Spleen (tissue), 11 donors: Measurements from ENCODE around the gene NHEJ1. TPM values are rescaled to one million over a fixed set of nuclear protein-coding genes. Genes with fewer than 3 reads are reported as not detected.

Source experiments
- DNase-seq: peaks from one replicate; pipeline ENCODE4 v3.0.0-alpha.2; 2020
- H3K27ac ChIP-seq, 8 donors: fragments of 200-600 bp; sonication (generic) in 7 of 8; 1 replicate in 4 of 8; 2 replicates in 4 of 8; pipeline versions ENCODE4 v1.5.0 to v1.8.0; 2016 to 2021; ENCODE audit warnings: inconsistent platforms in 4 of 8, mild to moderate bottlenecking in 4 of 8, moderate library complexity in 1 of 8
- H3K27me3 ChIP-seq, 7 donors: fragments of 200-600 bp; sonication (generic) in 6 of 7; replicated peaks in 1 of 7; 1 replicate in 4 of 7; 2 replicates in 3 of 7; pipeline versions ENCODE4 v1.5.0 to v1.8.0; 2016 to 2021; ENCODE audit warnings: inconsistent platforms in 3 of 7, mild to moderate bottlenecking in 1 of 7
- H3K36me3 ChIP-seq, 6 donors: fragments of 200-600 bp; sonication (generic) in 5 of 6; 1 replicate in 4 of 6; 2 replicates in 2 of 6; pipeline versions ENCODE4 v1.5.0 to v1.8.0; 2016 to 2021; ENCODE audit warnings: inconsistent platforms in 2 of 6
- H3K4me1 ChIP-seq, 6 donors: fragments of 200-600 bp; sonication (generic) in 5 of 6; 1 replicate in 3 of 6; 2 replicates in 3 of 6; pipeline versions ENCODE4 v1.5.0 to v1.8.0; 2016 to 2021; ENCODE audit warnings: inconsistent platforms in 3 of 6
- H3K4me3 ChIP-seq, 8 donors: fragments of 200-600 bp; sonication (generic) in 7 of 8; 1 replicate in 4 of 8; 2 replicates in 4 of 8; pipeline versions ENCODE4 v1.5.0 to v1.8.0; 2016 to 2021; ENCODE audit warnings: inconsistent platforms in 4 of 8, mild to moderate bottlenecking in 4 of 8, moderate library complexity in 2 of 8
- H3K9me3 ChIP-seq, 8 donors: fragments of 200-600 bp; sonication (generic) in 7 of 8; 1 replicate in 4 of 8; 2 replicates in 4 of 8; pipeline versions ENCODE4 v1.5.0 to v1.8.0; 2016 to 2021; ENCODE audit warnings: inconsistent platforms in 4 of 8
- POLR2A ChIP-seq, 3 donors: fragments of 450-650 bp; IDR thresholded peaks; one replicate each; pipeline ENCODE4 v1.5.1; 2017; ENCODE audit warnings: antibody characterized with exemption in 3 of 3, mild to moderate bottlenecking in 1 of 3
- POLR2AphosphoS5 ChIP-seq, 3 donors: sonication (generic); formaldehyde crosslinking; IDR thresholded peaks; one replicate each; pipeline ENCODE4 v1.5.1; 2017; ENCODE audit warnings: antibody characterized with exemption in 3 of 3
- WGBS, 5 donors: extraction: QIAGEN DNeasy Blood & Tissue Kit in 3 of 5; methylation state at CpG; one replicate each; pipeline versions ENCODE4 v1.1.5 to v1.1.7; 2013 to 2018; 5-methylcytosine and 5-hydroxymethylcytosine counted together
- intact Hi-C: fragments of 100-400 bp; cut with DNase I; formaldehyde crosslinking; loops from one replicate; pipeline ENCODE4 v1.15.0; 2023; ENCODE audit warnings: low total_unique reads
- microRNA-seq, 3 donors: library from miRNA; unstranded; fragments of <30 nt; microRNA quantifications; one replicate each; pipeline versions ENCODE4 to v1.1.0, GENCODE V29; 2019 to 2020
- polyA plus RNA-seq, 3 donors: library from polyadenylated mRNA; stranded (reverse); fragments of 200-250 nt; gene quantifications; one replicate each; pipeline ENCODE4 v1.2.1, GENCODE V29; 2013
- small RNA-seq, 4 donors: library from RNA; depleted of rRNA; stranded (forward); fragments of <200 nt; gene quantifications; one replicate each; pipeline ENCODE3, GENCODE V24; 2016
- total RNA-seq, 7 donors: library from RNA; depleted of rRNA in 3 of 7; stranded (reverse); fragments of >200 nt in 3 of 7; fragmentation: NEBNext Ultra II Directional in 4 of 7; extraction: Animal tissue kit (Norgen Biotek cat#: 25700) in 4 of 7; gene quantifications; one replicate each; pipeline versions ENCODE4 v1.1.0 to v1.2.1, GENCODE V29; 2016 to 2021
- TF ChIP-seq, protein P1 (sequence below), 11 experiments: fragments of 200-600 bp in 7 of 11; fragments of 450-650 bp in 4 of 11; sonication (generic) in 4 of 11; IDR thresholded peaks in 8 of 11; conservative IDR thresholded peaks in 3 of 11; 1 replicate in 7 of 11; 2 replicates in 4 of 11; pipeline versions ENCODE4 v1.4.0 to v1.8.0; 2016 to 2021; ENCODE audit warnings: antibody characterized with exemption in 11 of 11, inconsistent platforms in 4 of 11, mild to moderate bottlenecking in 1 of 11
- donor health status: healthy with polysubstance abuse.
- donor health status: DM: no; HTN: no; CAD: no; lungs with moderate emphysema.
- donor health status: DM: no; HTN: no; CAD: no.
- donor health status: Bipolar disorder and iron deficiency.
- donor health status: healthy.
- donor health status: DM: no; HTN: no; CAD: no.
- donor health status: DM: yes; HTN: yes; CAD: no.

Gene NHEJ1
- total and polyA plus RNA-seq, 10 donors, result 5.5 to 25.9 (median 14.0) TPM

DNA sequence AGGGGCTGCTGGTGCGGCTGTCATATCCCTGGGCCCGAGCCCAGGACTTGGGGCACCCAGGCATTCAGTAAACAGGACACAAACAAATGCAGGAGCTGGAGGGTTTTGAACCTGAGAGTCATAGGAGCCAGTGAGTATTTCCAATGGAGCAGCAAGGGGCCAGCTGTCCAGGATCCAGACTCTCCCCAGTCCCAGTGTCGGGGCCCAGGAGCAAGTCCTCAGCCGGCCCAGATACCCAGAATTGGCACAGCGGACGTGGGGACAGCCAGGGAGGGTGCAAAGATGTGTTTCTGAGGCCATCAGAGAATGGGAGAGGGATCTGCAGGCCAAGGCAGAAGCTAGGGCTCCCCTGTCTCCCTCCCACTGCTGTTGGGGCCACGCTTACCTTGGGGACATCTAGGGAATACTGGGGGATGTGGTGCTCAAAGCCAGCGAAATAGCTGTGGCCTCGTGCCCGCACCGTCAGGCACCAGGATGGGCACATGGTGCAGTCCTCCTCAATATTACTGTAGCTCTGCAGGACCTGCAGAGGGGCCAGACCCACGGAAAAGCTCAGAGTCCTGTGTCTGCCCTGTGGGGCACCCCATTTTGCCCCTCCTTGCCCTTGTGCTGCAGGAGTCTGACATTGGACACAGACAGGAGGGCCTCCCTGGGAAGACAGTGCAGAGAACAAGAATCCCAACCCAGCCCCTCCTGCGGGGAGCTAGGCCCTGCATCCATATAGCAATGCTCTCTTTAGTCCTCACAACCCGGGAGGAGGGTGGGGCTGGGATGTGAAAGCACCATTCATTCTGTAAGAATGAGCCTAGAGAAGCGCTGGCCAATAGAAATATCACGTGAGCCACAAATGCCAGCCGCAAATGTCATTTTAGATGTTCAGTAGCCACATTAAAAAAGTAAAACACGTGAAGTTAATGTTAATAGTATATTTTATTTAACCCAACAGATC is 134.7 kb downstream of the NHEJ1 start:
- no peak for TF ChIP-seq POLR2A (IDR thresholded peaks at IDR 0.05)
- TF ChIP-seq, protein P1, sequence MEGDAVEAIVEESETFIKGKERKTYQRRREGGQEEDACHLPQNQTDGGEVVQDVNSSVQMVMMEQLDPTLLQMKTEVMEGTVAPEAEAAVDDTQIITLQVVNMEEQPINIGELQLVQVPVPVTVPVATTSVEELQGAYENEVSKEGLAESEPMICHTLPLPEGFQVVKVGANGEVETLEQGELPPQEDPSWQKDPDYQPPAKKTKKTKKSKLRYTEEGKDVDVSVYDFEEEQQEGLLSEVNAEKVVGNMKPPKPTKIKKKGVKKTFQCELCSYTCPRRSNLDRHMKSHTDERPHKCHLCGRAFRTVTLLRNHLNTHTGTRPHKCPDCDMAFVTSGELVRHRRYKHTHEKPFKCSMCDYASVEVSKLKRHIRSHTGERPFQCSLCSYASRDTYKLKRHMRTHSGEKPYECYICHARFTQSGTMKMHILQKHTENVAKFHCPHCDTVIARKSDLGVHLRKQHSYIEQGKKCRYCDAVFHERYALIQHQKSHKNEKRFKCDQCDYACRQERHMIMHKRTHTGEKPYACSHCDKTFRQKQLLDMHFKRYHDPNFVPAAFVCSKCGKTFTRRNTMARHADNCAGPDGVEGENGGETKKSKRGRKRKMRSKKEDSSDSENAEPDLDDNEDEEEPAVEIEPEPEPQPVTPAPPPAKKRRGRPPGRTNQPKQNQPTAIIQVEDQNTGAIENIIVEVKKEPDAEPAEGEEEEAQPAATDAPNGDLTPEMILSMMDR (IDR thresholded peaks at IDR 0.05 in 8 of 11, conservative IDR thresholded peaks at IDR 0.05 in 3 of 11), result no peak
- TF ChIP-seq POLR2AphosphoS5 (IDR thresholded peaks at IDR 0.05), result no peak
- Histone ChIP-seq H3K4me1 (no peaks in the 10 kb centered on the region), H3K36me3 (no peaks in the 10 kb centered on the region), H3K4me3 (no peak overlapping the region), H3K9me3 (no peaks in the 10 kb centered on the region), H3K27me3 (peaks cover 0 to 48% (median 7%) of the 10 kb centered on the region in 7 donors), H3K27ac (no peak overlapping the region)
- WGBS, 5 donors, result 80 to 87% (median 84%) methylated on average over 13 to 18 of the region's 18 CpGs
- DNase-seq, result peak; percentile 58
- intact Hi-C loops, result no loop called here

Small RNA genes lying within 50 kb of the gene (microRNA-seq; reads per million reads assigned to microRNA genes)
- gene MIR3131, result 0 to 0.28 (median 0) reads per million in 3 donors

Small RNA genes lying within 50 kb of the gene (small RNA-seq; reads per million reads assigned to genes)
- gene MIR3131 (0 reads per million in 4 donors), gene RN7SL764P (0 to 0.06 (median 0) reads per million in 4 donors)

Other genes with a start within 250 kb of the NHEJ1 start
- gene CDK5R2, start 201.1 kb downstream of the NHEJ1 start, total RNA-seq, result not detected
- not detected for gene CDK5R2, start 201.1 kb downstream of the NHEJ1 start, polyA plus RNA-seq
- gene FEV, start 175.6 kb downstream of the NHEJ1 start, total RNA-seq, result not detected
- not detected for gene FEV, start 175.6 kb downstream of the NHEJ1 start, polyA plus RNA-seq
- gene CRYBA2, start 167.4 kb downstream of the NHEJ1 start, total RNA-seq, result not detected
- not detected for gene CRYBA2, start 167.4 kb downstream of the NHEJ1 start, polyA plus RNA-seq
- under 1 TPM in 1 of 7 donors, not detected in 6; 0.28 TPM for gene CFAP65, start 119.3 kb downstream of the NHEJ1 start, total RNA-seq
- gene CFAP65, start 119.3 kb downstream of the NHEJ1 start, polyA plus RNA-seq, result not detected
- gene IHH, start 99.9 kb downstream of the NHEJ1 start, total RNA-seq, result not detected
- under 1 TPM in 2 of 3 donors, not detected in 1; 0.06 to 0.13 TPM for gene IHH, start 99.9 kb downstream of the NHEJ1 start, polyA plus RNA-seq
- 1 to 10 TPM; 1.5 to 5.0 (median 3.5) TPM for gene SLC23A3, start 9.2 kb upstream of the NHEJ1 start, total RNA-seq
- 1 to 10 TPM; 1.2 to 2.2 (median 1.3) TPM for gene SLC23A3, start 9.2 kb upstream of the NHEJ1 start, polyA plus RNA-seq
- 10 to 100 TPM; 51.3 to 80.8 (median 66.4) TPM for gene CNPPD1, start 16.1 kb upstream of the NHEJ1 start, total RNA-seq
- gene CNPPD1, start 16.1 kb upstream of the NHEJ1 start, polyA plus RNA-seq, result 10 to 100 TPM; 53.5 to 65.2 (median 65.2) TPM
- 100 to 1,000 TPM in 2 of 7 donors, 10 to 100 TPM in 5; 51.5 to 101 (median 76.3) TPM for gene RETREG2, start 17.5 kb upstream of the NHEJ1 start, total RNA-seq
- 10 to 100 TPM; 30.0 to 47.2 (median 32.8) TPM for gene RETREG2, start 17.5 kb upstream of the NHEJ1 start, polyA plus RNA-seq
- gene ZFAND2B, start 46.0 kb upstream of the NHEJ1 start, total RNA-seq, result 10 to 100 TPM; 46.3 to 77.7 (median 49.8) TPM
- 10 to 100 TPM; 39.4 to 63.6 (median 55.0) TPM for gene ZFAND2B, start 46.0 kb upstream of the NHEJ1 start, polyA plus RNA-seq
- 10 to 100 TPM in 5 of 7 donors, 1 to 10 TPM in 2; 8.4 to 19.5 (median 11.4) TPM for gene ABCB6, start 58.1 kb upstream of the NHEJ1 start, total RNA-seq
- gene ABCB6, start 58.1 kb upstream of the NHEJ1 start, polyA plus RNA-seq, result 10 to 100 TPM; 15.9 to 28.7 (median 28.0) TPM
- 10 to 100 TPM; 34.7 to 68.2 (median 47.2) TPM for gene ATG9A, start 68.8 kb upstream of the NHEJ1 start, total RNA-seq
- 10 to 100 TPM in 2 of 3 donors, 1 to 10 TPM in 1; 9.4 to 13.8 (median 12.6) TPM for gene ATG9A, start 68.8 kb upstream of the NHEJ1 start, polyA plus RNA-seq
- 100 to 1,000 TPM in 1 of 7 donors, 10 to 100 TPM in 6; 68.3 to 141 (median 74.0) TPM for gene ANKZF1, start 69.0 kb upstream of the NHEJ1 start, total RNA-seq
- gene ANKZF1, start 69.0 kb upstream of the NHEJ1 start, polyA plus RNA-seq, result 10 to 100 TPM; 30.5 to 70.2 (median 54.7) TPM
- 1 to 10 TPM; 2.3 to 9.6 (median 8.9) TPM for gene GLB1L, start 84.6 kb upstream of the NHEJ1 start, total RNA-seq
- gene GLB1L, start 84.6 kb upstream of the NHEJ1 start, polyA plus RNA-seq, result 1 to 10 TPM; 3.0 to 4.1 (median 3.6) TPM
- 10 to 100 TPM; 17.0 to 30.5 (median 22.8) TPM for gene STK16, start 84.7 kb upstream of the NHEJ1 start, total RNA-seq
- gene STK16, start 84.7 kb upstream of the NHEJ1 start, polyA plus RNA-seq, result 10 to 100 TPM; 33.6 to 47.6 (median 44.2) TPM
- gene TUBA4B, start 92.4 kb upstream of the NHEJ1 start, total RNA-seq, result not detected
- not detected for gene TUBA4B, start 92.4 kb upstream of the NHEJ1 start, polyA plus RNA-seq
- gene TUBA4A, start 93.1 kb upstream of the NHEJ1 start, total RNA-seq, result 100 to 1,000 TPM in 1 of 7 donors, 10 to 100 TPM in 6; 60.2 to 120 (median 73.4) TPM
- gene TUBA4A, start 93.1 kb upstream of the NHEJ1 start, polyA plus RNA-seq, result 10 to 100 TPM; 70.6 to 89.2 (median 73.4) TPM
- 10 to 100 TPM; 35.0 to 64.4 (median 54.0) TPM for gene DNAJB2, start 118.6 kb upstream of the NHEJ1 start, total RNA-seq
- gene DNAJB2, start 118.6 kb upstream of the NHEJ1 start, polyA plus RNA-seq, result 10 to 100 TPM; 31.4 to 67.2 (median 43.2) TPM
- not detected for gene PTPRN, start 148.6 kb upstream of the NHEJ1 start, total RNA-seq
- gene PTPRN, start 148.6 kb upstream of the NHEJ1 start, polyA plus RNA-seq, result under 1 TPM in 2 of 3 donors, not detected in 1; 0.06 to 0.12 TPM
- under 1 TPM in 1 of 7 donors, not detected in 6; 0.83 TPM for gene RESP18, start 171.9 kb upstream of the NHEJ1 start, total RNA-seq
- gene RESP18, start 171.9 kb upstream of the NHEJ1 start, polyA plus RNA-seq, result not detected
- gene DNPEP, start 227.1 kb upstream of the NHEJ1 start, total RNA-seq, result 10 to 100 TPM; 46.7 to 65.8 (median 59.2) TPM
- 10 to 100 TPM; 74.4 to 92.8 (median 91.7) TPM for gene DNPEP, start 227.1 kb upstream of the NHEJ1 start, polyA plus RNA-seq